GM12875 (cell line): ENCODE measurements around the gene HARBI1.

Experiments used
- H3K4me3 ChIP-seq: one replicate; pipeline ENCODE4 v1.5.1; 2011; ENCODE audit warnings: low read depth, low read length, control low read depth
- TF ChIP-seq, protein P1 (sequence below): IDR thresholded peaks from 2 replicates; pipeline ENCODE4 v1.5.1; 2011; ENCODE audit warnings: low read depth, mild to moderate bottlenecking, control low read depth, inconsistent platforms, low read length, moderate library complexity, borderline replicate concordance; ENCODE audit not compliant: insufficient read depth

Gene HARBI1

DNA sequence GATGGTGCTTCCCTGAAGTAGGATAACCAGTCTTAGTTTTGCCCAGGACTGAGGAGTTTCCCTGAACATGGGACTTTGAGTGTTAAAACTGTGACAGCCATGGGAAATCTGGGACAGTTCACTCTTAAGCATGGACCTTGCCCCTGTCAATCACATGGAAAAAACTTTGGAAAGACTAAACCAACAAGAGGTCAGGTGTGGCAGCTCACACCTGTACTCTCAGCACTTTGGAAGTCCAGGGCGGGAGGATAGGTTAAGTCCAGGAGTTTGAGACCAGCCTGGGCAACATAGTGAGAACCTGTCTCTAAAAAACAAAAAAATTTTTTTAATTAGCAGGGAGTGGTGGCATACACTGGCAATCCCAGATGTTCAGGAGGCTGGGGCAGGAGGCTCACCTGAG, 19.9 kb downstream of the HARBI1 start:
- TF ChIP-seq, protein P1, sequence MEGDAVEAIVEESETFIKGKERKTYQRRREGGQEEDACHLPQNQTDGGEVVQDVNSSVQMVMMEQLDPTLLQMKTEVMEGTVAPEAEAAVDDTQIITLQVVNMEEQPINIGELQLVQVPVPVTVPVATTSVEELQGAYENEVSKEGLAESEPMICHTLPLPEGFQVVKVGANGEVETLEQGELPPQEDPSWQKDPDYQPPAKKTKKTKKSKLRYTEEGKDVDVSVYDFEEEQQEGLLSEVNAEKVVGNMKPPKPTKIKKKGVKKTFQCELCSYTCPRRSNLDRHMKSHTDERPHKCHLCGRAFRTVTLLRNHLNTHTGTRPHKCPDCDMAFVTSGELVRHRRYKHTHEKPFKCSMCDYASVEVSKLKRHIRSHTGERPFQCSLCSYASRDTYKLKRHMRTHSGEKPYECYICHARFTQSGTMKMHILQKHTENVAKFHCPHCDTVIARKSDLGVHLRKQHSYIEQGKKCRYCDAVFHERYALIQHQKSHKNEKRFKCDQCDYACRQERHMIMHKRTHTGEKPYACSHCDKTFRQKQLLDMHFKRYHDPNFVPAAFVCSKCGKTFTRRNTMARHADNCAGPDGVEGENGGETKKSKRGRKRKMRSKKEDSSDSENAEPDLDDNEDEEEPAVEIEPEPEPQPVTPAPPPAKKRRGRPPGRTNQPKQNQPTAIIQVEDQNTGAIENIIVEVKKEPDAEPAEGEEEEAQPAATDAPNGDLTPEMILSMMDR = no peak
- no peak overlapping the region for H3K4me3 ChIP-seq

DNA sequence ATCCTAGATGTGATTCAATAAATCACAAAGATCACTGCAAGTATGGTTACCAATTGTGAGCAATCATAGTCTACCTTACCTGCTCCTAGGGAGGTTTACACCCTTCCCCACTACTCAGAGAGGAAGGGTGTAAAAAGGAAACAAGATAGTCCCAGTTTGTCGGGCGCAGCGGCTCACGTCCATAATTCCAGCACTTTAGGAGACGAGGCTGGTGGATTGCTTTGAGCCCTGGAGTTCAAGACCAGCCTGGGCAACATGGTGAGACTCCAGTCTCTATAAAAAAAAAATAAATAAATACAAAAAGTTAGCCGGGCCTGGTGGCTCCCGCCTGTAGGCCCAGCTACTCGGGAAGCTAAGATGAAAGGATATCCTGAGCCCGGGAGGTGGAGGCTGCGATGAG, 22.2 kb downstream of the HARBI1 start:
- TF ChIP-seq, protein P1 = no peak

DNA sequence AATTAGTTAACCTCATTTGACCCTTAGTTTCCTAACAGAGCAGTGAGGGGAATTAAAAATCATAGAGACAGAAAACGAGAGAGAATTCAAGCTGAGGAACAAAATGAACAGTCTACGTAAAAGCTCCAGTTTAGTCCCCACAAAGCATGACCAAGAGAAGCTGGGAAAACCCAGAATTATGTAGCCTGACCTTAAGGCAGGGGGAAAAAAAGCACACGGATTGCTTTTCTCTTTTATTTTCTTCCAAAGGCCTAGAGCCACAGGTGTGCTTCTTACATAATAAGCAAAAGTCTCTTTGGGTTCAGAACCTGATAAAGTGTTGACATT, 22.7 kb downstream of the HARBI1 start:
- TF ChIP-seq, protein P1 = no peak
- peak overlapping the region; percentile 26 for H3K4me3 ChIP-seq

More for the DNA sequence above, 22.2 kb downstream of the HARBI1 start:
- no peak overlapping the region for H3K4me3 ChIP-seq

DNA sequence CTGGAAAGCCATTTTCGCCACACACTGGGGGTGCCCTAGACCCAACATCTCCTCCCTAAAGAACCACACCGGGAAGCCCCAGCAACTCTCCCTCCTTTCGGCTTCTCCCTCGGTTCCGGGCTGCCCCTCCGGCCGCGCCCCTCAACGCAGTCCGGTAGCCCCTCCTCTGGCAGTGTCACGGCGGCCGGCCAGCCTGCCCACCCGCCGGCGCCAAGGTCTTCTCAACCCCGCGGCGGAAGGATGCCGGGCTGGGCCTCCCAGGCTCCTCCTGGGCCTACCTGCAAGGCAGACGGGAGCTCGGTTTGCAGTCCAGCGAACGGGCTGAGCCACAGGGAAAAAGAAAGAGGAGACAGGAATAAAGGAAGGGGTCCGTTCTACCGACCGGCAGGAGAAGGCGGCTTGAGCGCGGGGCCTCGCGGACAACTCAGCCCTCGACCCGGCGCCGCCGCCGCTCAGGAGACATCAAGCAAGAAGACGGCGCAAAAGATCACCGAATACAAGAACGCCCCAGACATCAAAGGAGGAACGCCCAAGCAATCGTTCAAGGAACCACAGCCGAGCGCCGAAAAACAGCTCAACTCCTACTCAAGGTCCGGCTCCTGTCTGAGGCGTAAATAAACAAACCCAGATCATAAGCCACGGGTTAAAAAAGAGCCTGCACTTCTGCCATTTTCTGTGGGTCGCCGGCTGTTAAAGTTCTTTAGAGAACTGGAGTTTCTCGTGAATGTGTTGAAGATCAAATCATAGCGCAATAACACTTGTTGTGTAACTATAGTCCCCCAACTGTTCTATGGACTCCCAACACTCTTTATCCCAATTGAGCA, 23.3 kb downstream of the HARBI1 start, which contains the start of gene AMBRA1:
Gene AMBRA1, minus strand, starts transcription at position 474 of the 824 bp plus-strand sequence. CDS start 45,643 bp downstream, outside the sequence.
- TF ChIP-seq, protein P1 = no peak

DNA sequence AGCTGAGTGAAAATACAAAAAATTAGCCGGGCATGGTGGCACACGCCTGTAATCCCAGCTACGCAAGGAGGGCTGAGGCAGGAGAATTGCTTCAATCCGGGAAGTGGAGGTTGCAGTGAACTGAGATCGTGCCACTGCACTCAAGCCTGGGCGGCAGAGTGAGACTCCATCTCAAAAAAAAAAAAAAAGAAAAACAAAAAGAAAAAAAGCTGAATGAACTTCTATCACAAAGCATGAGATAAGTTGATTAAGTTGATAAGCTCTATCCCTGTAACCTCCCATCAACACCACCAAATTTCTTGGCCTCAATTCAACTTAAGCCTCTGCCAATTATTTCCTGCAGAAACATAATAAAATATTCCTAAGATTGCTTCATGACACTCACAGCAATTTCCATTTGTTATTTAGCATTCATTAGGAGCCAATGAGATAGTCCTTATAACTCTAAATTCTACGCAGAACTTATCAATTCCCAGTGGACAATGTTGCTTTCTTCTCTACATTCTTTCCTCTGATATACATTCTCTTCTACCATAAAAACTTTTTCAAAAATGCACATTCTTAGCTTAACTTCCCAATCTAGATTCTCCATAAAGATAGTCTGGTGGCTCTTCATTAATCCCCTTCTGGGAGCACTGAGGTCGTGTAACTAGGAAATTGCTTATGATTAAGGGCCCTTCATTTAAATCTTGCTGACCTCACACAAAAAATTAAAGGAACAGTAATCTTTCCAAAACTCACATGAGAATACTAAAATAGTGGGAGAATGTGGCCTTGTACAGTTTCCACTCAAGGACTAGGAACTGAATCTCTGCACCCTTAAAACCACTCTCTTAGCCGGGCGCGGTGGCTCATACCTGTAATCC, 26.1 kb downstream of the HARBI1 start:
- no peak overlapping the region for H3K4me3 ChIP-seq
- TF ChIP-seq, protein P1 = no peak

More for the DNA sequence above, 23.3 kb downstream of the HARBI1 start, which contains the start of gene AMBRA1:
- peak within 1 kb of the TSS; percentile 86 for H3K4me3 ChIP-seq

DNA sequence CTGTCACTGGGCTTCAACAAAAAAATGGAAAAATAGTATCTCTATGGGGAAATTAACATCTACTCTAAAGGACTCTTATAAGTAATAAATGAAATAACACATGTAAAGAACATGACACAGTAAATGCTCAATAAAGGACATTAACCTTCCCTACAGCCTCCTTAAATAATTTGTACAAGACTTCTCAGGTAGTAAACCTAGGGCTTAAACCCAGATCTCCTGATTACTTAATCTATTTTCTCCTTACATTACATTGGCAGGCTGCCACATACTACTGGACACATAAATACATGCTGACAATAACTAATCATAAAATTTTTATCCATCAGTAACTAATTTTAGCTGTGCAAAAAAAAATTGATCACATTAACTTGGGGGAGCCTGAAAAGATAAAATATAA, 28.1 kb downstream of the HARBI1 start:
- TF ChIP-seq, protein P1 = no peak
- H3K4me3 ChIP-seq = no peak overlapping the region
